SK-N-SH (cell line): ENCODE measurements around the gene ACSL1. TPM values are rescaled to one million over a fixed set of nuclear protein-coding genes. Genes with fewer than 3 reads are reported as not detected.

Experiments used
- CTCF ChIA-PET: fragments of 300-600, 350-600 bp; formaldehyde crosslinking; extraction: SDS; loops from one replicate; lab custom pipeline; 2021; lab: Yijun Ruan, JAX
- POLR2A ChIA-PET: fragments of 350-600 bp; sonication (Branson Sonifier 250); formaldehyde crosslinking; extraction: SDS; loops from one replicate; lab custom pipeline; 2020; ENCODE audit warnings: antibody characterized with exemption, inconsistent platforms; lab: Yijun Ruan, JAX
- DNase-seq: peaks from one replicate; pipeline ENCODE4 v3.0.0; 2012
- H2AFZ ChIP-seq: fragments of 200-600 bp; sonication (generic); 2 replicates; pipeline ENCODE4 v1.8.1; 2016; ENCODE audit warnings: antibody characterized with exemption, mild to moderate bottlenecking, low read depth
- H3F3A ChIP-seq: fragments of 200-600 bp; sonication (generic); replicated peaks from 2 replicates; pipeline ENCODE3; 2016; ENCODE audit warnings: antibody characterized with exemption, mild to moderate bottlenecking; ENCODE audit not compliant: insufficient read depth
- H3K27ac ChIP-seq, 2 experiments: fragments of 200-500 bp in 1 of 2; fragments of 200-600 bp in 1 of 2; sonication (Bioruptor generic) in 1 of 2; sonication (generic), shearing (Covaris generic) in 1 of 2; 2 replicates each; pipeline versions ENCODE4 v1.5.1 to v1.6.1; 2014 to 2016; ENCODE audit warnings: low read depth in 2 of 2, inconsistent platforms in 1 of 2, low read length in 1 of 2, mild to moderate bottlenecking in 1 of 2, mixed read lengths in 1 of 2
- H3K27me3 ChIP-seq: fragments of 200-600 bp; sonication (generic), shearing (Covaris generic); 2 replicates; pipeline ENCODE4 v1.6.1; 2016; ENCODE audit warnings: mixed run types; ENCODE audit not compliant: insufficient read depth
- H3K36me3 ChIP-seq, 2 experiments: fragments of 200-500 bp in 1 of 2; fragments of 200-600 bp in 1 of 2; sonication (Bioruptor generic) in 1 of 2; sonication (generic) in 1 of 2; replicated peaks in 1 of 2; 2 replicates each; pipeline versions ENCODE3 to v1.5.1; 2014 to 2016; ENCODE audit warnings: low read length in 1 of 2, mild to moderate bottlenecking in 1 of 2; ENCODE audit not compliant: insufficient read depth in 2 of 2, control insufficient read depth in 1 of 2
- H3K4me1 ChIP-seq, 2 experiments: fragments of 200-500 bp in 1 of 2; fragments of 200-600 bp in 1 of 2; sonication (Bioruptor generic) in 1 of 2; sonication (generic), shearing (Covaris generic) in 1 of 2; 2 replicates each; pipeline versions ENCODE4 v1.5.1 to v1.6.1; 2014 to 2016; ENCODE audit warnings: low read depth in 1 of 2, low read length in 1 of 2, mixed run types in 1 of 2; ENCODE audit not compliant: insufficient read depth in 2 of 2, control insufficient read depth in 1 of 2
- H3K4me2 ChIP-seq: fragments of 200-600 bp; sonication (generic), shearing (Covaris generic); 2 replicates; pipeline ENCODE4 v1.6.1; 2017; ENCODE audit warnings: mixed run types
- H3K4me3 ChIP-seq, 2 experiments: fragments of 200-500 bp in 1 of 2; fragments of 200-600 bp in 1 of 2; sonication (Bioruptor generic) in 1 of 2; sonication (generic), shearing (Covaris generic) in 1 of 2; 2 replicates each; pipeline versions ENCODE4 v1.5.1 to v1.8.1; 2014 to 2016; ENCODE audit warnings: low read depth in 2 of 2, inconsistent platforms in 1 of 2, low read length in 1 of 2, mild to moderate bottlenecking in 1 of 2, mixed read lengths in 1 of 2, moderate library complexity in 1 of 2
- H3K79me2 ChIP-seq: fragments of 200-600 bp; sonication (generic); 2 replicates; pipeline ENCODE4 v1.8.1; 2017; ENCODE audit warnings: mild to moderate bottlenecking; ENCODE audit not compliant: insufficient read depth
- H3K9ac ChIP-seq: fragments of 200-600 bp; sonication (generic); 2 replicates; pipeline ENCODE4 v1.6.1; 2017; ENCODE audit warnings: mixed run types
- H3K9me2 ChIP-seq: fragments of 200-600 bp; sonication (generic); 2 replicates; pipeline ENCODE4 v1.6.1; 2017; ENCODE audit warnings: mixed run types
- H3K9me3 ChIP-seq: fragments of 200-600 bp; sonication (generic); 2 replicates; pipeline ENCODE4 v1.6.1; 2017; ENCODE audit warnings: mixed run types, mild to moderate bottlenecking, moderate library complexity
- H4K20me1 ChIP-seq: fragments of 200-600 bp; sonication (generic); 2 replicates; pipeline ENCODE4 v1.6.1; 2017; ENCODE audit warnings: mild to moderate bottlenecking, mixed run types; ENCODE audit not compliant: insufficient read depth
- CHD2 ChIP-seq: fragments of 150-350 bp; IDR thresholded peaks from 2 replicates; pipeline ENCODE4 v1.6.1; 2018; ENCODE audit warnings: low read length; ENCODE audit not compliant: partially characterized antibody
- ELF1 ChIP-seq: IDR thresholded peaks from 2 replicates; pipeline ENCODE4 v1.4.0; 2012
- EP300 ChIP-seq, 2 experiments: IDR thresholded peaks; 2 replicates each; pipeline versions ENCODE4 v1.4.0 to v1.6.1; 2012; ENCODE audit warnings: borderline replicate concordance in 1 of 2, low read depth in 1 of 2, low read length in 1 of 2
- EZH2phosphoT487 ChIP-seq: fragments of 200-600 bp; sonication (generic); IDR thresholded peaks from 2 replicates; pipeline ENCODE4 v1.6.1; 2017; ENCODE audit warnings: low read depth, mixed run types, mild to moderate bottlenecking, antibody characterized with exemption, moderate library complexity, borderline replicate concordance
- FOSL2 ChIP-seq: IDR thresholded peaks from 2 replicates; pipeline ENCODE4 v1.4.0; 2012; ENCODE audit warnings: low read depth, mild to moderate bottlenecking, moderate library complexity, borderline replicate concordance
- FOXJ3 ChIP-seq: sonication (generic); formaldehyde crosslinking; IDR thresholded peaks from 2 replicates; pipeline ENCODE4 v1.5.1; 2020; ENCODE audit warnings: mild to moderate bottlenecking, missing genetic modification reagents
- FOXM1 ChIP-seq: IDR thresholded peaks from 2 replicates; pipeline ENCODE4 v1.4.0; 2012; ENCODE audit warnings: low read depth, mild to moderate bottlenecking
- GABPA ChIP-seq: IDR thresholded peaks from 2 replicates; pipeline ENCODE4 v1.4.0; 2012; ENCODE audit warnings: low read depth, mild to moderate bottlenecking
- JUND ChIP-seq: IDR thresholded peaks from 2 replicates; pipeline ENCODE4 v1.4.0; 2012
- MAX ChIP-seq: IDR thresholded peaks from 2 replicates; pipeline ENCODE4 v1.4.0; 2012; ENCODE audit warnings: low read depth
- MEF2A ChIP-seq: IDR thresholded peaks from 2 replicates; pipeline ENCODE4 v1.4.0; 2012; ENCODE audit warnings: low read depth, borderline replicate concordance
- NRF1 ChIP-seq: IDR thresholded peaks from 2 replicates; pipeline ENCODE4 v1.6.1; 2012; ENCODE audit warnings: low read depth, mild to moderate bottlenecking, low read length
- PBX3 ChIP-seq: IDR thresholded peaks from 2 replicates; pipeline ENCODE4; 2012
- RAD21 ChIP-seq: IDR thresholded peaks from 2 replicates; pipeline ENCODE4 v1.6.1; 2012; ENCODE audit warnings: mild to moderate bottlenecking, low read length
- RXRA ChIP-seq: IDR thresholded peaks from 2 replicates; pipeline ENCODE4 v1.4.0; 2012; ENCODE audit warnings: low read depth, mild to moderate bottlenecking, borderline replicate concordance
- SIN3A ChIP-seq: IDR thresholded peaks from 2 replicates; pipeline ENCODE4 v1.6.1; 2012; ENCODE audit warnings: low read depth, mild to moderate bottlenecking, low read length, moderate library complexity, borderline replicate concordance
- TCF12 ChIP-seq: IDR thresholded peaks from 2 replicates; pipeline ENCODE4 v1.4.0; 2012
- USF1 ChIP-seq: IDR thresholded peaks from 2 replicates; pipeline ENCODE4 v1.4.0; 2012; ENCODE audit warnings: low read depth, borderline replicate concordance
- USF2 ChIP-seq: fragments of 150-350 bp; IDR thresholded peaks from 2 replicates; pipeline ENCODE4 v1.6.1; 2017; ENCODE audit warnings: antibody characterized with exemption, low read length, low read depth, borderline replicate concordance
- YY1 ChIP-seq: IDR thresholded peaks from 2 replicates; pipeline ENCODE4 v1.4.0; 2012; ENCODE audit warnings: low read depth, mild to moderate bottlenecking
- WGBS: methylation state at CpG from one replicate; pipeline ENCODE4 v1.1.6; 2017; ENCODE audit warnings: low lambda C conversion rate; 5-methylcytosine and 5-hydroxymethylcytosine counted together
- polyA plus RNA-seq, 3 experiments: library from polyadenylated mRNA; depleted of rRNA; stranded (reverse); fragments of >200 nt; gene quantifications; 2 replicates each; pipeline ENCODE4 v1.2.3, GENCODE V29; 2012

Gene ACSL1
- polyA plus RNA-seq, 1 of the 3 experiments (the other 2 are of a cell fraction) = 7.9 TPM

GRCh38 chr4:184712322-184712721 lies 113.4 kb downstream of the ACSL1 start:
- H3K27ac ChIP-seq = no peak overlapping the region
- no peak overlapping the region for H3K4me3 ChIP-seq
- no peak overlapping the region for H2AFZ ChIP-seq
- H3K9ac ChIP-seq = no peak overlapping the region
- H3K4me2 ChIP-seq = no peak overlapping the region
- peaks cover 7% of the 10 kb centered on the region; the same call in 1 of the 2 replicates for H3K79me2 ChIP-seq
- ChIA-PET CTCF (no interaction called here), POLR2A (no interaction called here)
- no peaks in the 10 kb centered on the region for H3K9me2 ChIP-seq
- no peaks in the 10 kb centered on the region; a peak in 1 of 4 replicates for H3K4me1 ChIP-seq
- H3K9me3 ChIP-seq = 0 out of 2 replicates have a peak, but pooled peaks cover 4% of the 10 kb centered on the region
- H3K27me3 ChIP-seq = no peaks in the 10 kb centered on the region
- TF ChIP-seq PBX3 (no peak), RXRA (no peak), ELF1 (no peak), FOXJ3 (CRISPR knock-in tag) (no peak), EZH2phosphoT487 (no peak), USF1 (no peak), NRF1 (no peak), YY1 (no peak), MEF2A (no peak), FOSL2 (no peak), MAX (no peak), TCF12 (no peak), SIN3A (no peak), CHD2 (no peak), USF2 (no peak), RAD21 (no peak)
- TF ChIP-seq, all 33 proteins: peak for 0
- no peak for DNase-seq
- Histone ChIP-seq H3F3A (no peaks in the 10 kb centered on the region), H4K20me1 (no peaks in the 10 kb centered on the region), H3K36me3 (peaks cover 20 to 60% of the 10 kb centered on the region in 2 experiments)

- 95% methylated on average over 1 of the region's 1 CpG for WGBS
- Histone ChIP-seq H3F3A (no peaks in the 10 kb centered on the region), H2AFZ (no peak overlapping the region), H3K27me3 (no peaks in the 10 kb centered on the region), H3K27ac (no peak overlapping the region), H3K36me3 (peaks cover 21 to 32% of the 10 kb centered on the region in 2 experiments), H3K9me2 (no peaks in the 10 kb centered on the region), H4K20me1 (no peaks in the 10 kb centered on the region), H3K4me2 (no peak overlapping the region), H3K4me3 (no peak overlapping the region), H3K4me1 (no peaks in the 10 kb centered on the region), H3K79me2 (no peaks in the 10 kb centered on the region)
- CTCF ChIA-PET = no interaction called here
- POLR2A ChIA-PET = no interaction called here
- TF ChIP-seq NRF1 (no peak), GABPA (no peak), EP300 (IDR thresholded peaks at IDR 0.05; ENCODE audit: borderline replicate concordance in 1 of 2, low read depth in 1 of 2, low read length in 1 of 2) (no peak), SIN3A (no peak), JUND (no peak), RXRA (no peak), FOXM1 (no peak)
- TF ChIP-seq, all 33 proteins: peak for 0
- no peak overlapping the region for H3K9ac ChIP-seq
- no peak for DNase-seq
- 0 out of 2 replicates have a peak, but pooled peaks cover 4% of the 10 kb centered on the region for H3K9me3 ChIP-seq
These were observed 119.3 kb downstream of the ACSL1 start for GRCh38 chr4:184706453-184706852.
